MV-4-11 (cell line): Measurements from ENCODE around the gene ALPG.
"Not testable (repeated sequence)": the region's sequence is repeated elsewhere in the genome, so short reads cannot be mapped to it uniquely, and the experiment has no call there.

Experiments used
- DNase-seq: peaks from one replicate; lab custom pipeline; 2025; lab: John Stamatoyannopoulos, UW

The ALPG gene

GRCh38 chr2:232419245-232420072, 12.8 kb downstream of the ALPG start:
- DNase-seq: no peak

- no peak for DNase-seq
Observed at GRCh38 chr2:232420073-232420454, 13.4 kb downstream of the ALPG start.

- no peak for DNase-seq
Observed at GRCh38 chr2:232420463-232421188, 14.0 kb downstream of the ALPG start.

GRCh38 chr2:232421189-232421785, 14.6 kb downstream of the ALPG start:
- DNase-seq: no peak

GRCh38 chr2:232422051-232422450, 15.4 kb downstream of the ALPG start:
- no peak for DNase-seq

GRCh38 chr2:232422996-232423395, 16.4 kb downstream of the ALPG start:
- not testable (repeated sequence) for DNase-seq

GRCh38 chr2:232423407-232423806, 16.8 kb downstream of the ALPG start:
- not testable (repeated sequence) for DNase-seq

- no peak for DNase-seq
Observed at GRCh38 chr2:232431705-232432590, 25.3 kb downstream of the ALPG start.

GRCh38 chr2:232432598-232433184, 26.0 kb downstream of the ALPG start:
- no peak for DNase-seq

GRCh38 chr2:232433622-232434021, 27.0 kb downstream of the ALPG start:
- DNase-seq: not testable (repeated sequence)

- no peak for DNase-seq
Observed at GRCh38 chr2:232434091-232434490, 27.4 kb downstream of the ALPG start.

GRCh38 chr2:232434563-232435374, 28.1 kb downstream of the ALPG start:
- no peak for DNase-seq

GRCh38 chr2:232435375-232435648, 28.7 kb downstream of the ALPG start:
- no peak for DNase-seq

- DNase-seq: no peak
Observed at GRCh38 chr2:232435805-232436204, 29.2 kb downstream of the ALPG start.

GRCh38 chr2:232436381-232437194, 29.9 kb downstream of the ALPG start:
- no peak for DNase-seq

- DNase-seq: no peak
Observed at GRCh38 chr2:232437195-232437571, 30.5 kb downstream of the ALPG start.

GRCh38 chr2:232438091-232438490, 31.4 kb downstream of the ALPG start:
- no peak for DNase-seq

- DNase-seq: no peak
Observed at GRCh38 chr2:232438951-232439757, 32.5 kb downstream of the ALPG start.

- DNase-seq: no peak
Observed at GRCh38 chr2:232439758-232440135, 33.1 kb downstream of the ALPG start.
